Natural killer cell (primary cell): ENCODE results near the gene ZNF438. TPM values are rescaled to one million over a fixed set of nuclear protein-coding genes. Genes with fewer than 3 reads are reported as not detected.

Experiments
- ATAC-seq, 3 donors: fragments of 150-1000 bp in 2 of 3; fragments of 200-7000 bp in 1 of 3; cut with Tn5 transposase; 1 replicate in 1 of 3; 2 replicates in 2 of 3; pipeline ENCODE4 v1.10.0; 2021; ENCODE audit warnings: mild to moderate bottlenecking in 2 of 3, moderate library complexity in 2 of 3
- DNase-seq, 2 donors: peaks; one replicate each; pipeline versions ENCODE4 v3.0.0 to v3.0.0-alpha.2; 2013 to 2021; ENCODE audit warnings: mixed read lengths in 1 of 2
- H3K27ac ChIP-seq: one replicate; pipeline ENCODE4 v1.5.1; 2013; ENCODE audit warnings: mild to moderate bottlenecking, low read length
- H3K27me3 ChIP-seq: one replicate; pipeline ENCODE4 v1.6.1; 2013; ENCODE audit warnings: low read length; ENCODE audit not compliant: control insufficient read depth, insufficient read depth
- H3K36me3 ChIP-seq: one replicate; pipeline ENCODE4 v1.6.1; 2013; ENCODE audit warnings: low read length; ENCODE audit not compliant: control insufficient read depth, insufficient read depth
- H3K4me1 ChIP-seq: one replicate; pipeline ENCODE4 v1.6.1; 2013; ENCODE audit warnings: low read length; ENCODE audit not compliant: control insufficient read depth, insufficient read depth
- H3K4me3 ChIP-seq: one replicate; pipeline ENCODE4 v1.5.1; 2013; ENCODE audit warnings: low read length
- H3K9me3 ChIP-seq: one replicate; pipeline ENCODE4 v1.6.1; 2013; ENCODE audit warnings: low read length; ENCODE audit not compliant: control insufficient read depth, insufficient read depth
- H3K27ac Mint-ChIP-seq, 2 donors: one replicate each; pipeline ENCODE4 v1.8.0; 2022; ENCODE audit warnings: mild to moderate bottlenecking in 2 of 2, mixed read lengths in 2 of 2, moderate library complexity in 1 of 2
- H3K27me3 Mint-ChIP-seq, 2 donors: one replicate each; pipeline ENCODE4 v1.8.0; 2022; ENCODE audit warnings: low read depth in 2 of 2, mixed read lengths in 2 of 2
- H3K36me3 Mint-ChIP-seq: one replicate; pipeline ENCODE4 v1.8.0; 2022; ENCODE audit warnings: mixed read lengths
- H3K4me1 Mint-ChIP-seq, 2 donors: one replicate each; pipeline ENCODE4 v1.8.0; 2022; ENCODE audit warnings: mixed read lengths in 2 of 2
- H3K4me3 Mint-ChIP-seq: one replicate; pipeline ENCODE4 v1.8.0; 2022; ENCODE audit warnings: mild to moderate bottlenecking, moderate library complexity, mixed read lengths
- H3K9me3 Mint-ChIP-seq, 2 donors: one replicate each; pipeline ENCODE4 v1.8.0; 2022; ENCODE audit warnings: mixed read lengths in 2 of 2
- WGBS: methylation state at CpG from one replicate; pipeline ENCODE4 v1.1.7; 2013; ENCODE audit warnings: missing lambda C conversion rate; ENCODE audit not compliant: insufficient coverage; 5-methylcytosine and 5-hydroxymethylcytosine counted together
- intact Hi-C: fragments of 100-400 bp; cut with micrococcal nuclease; formaldehyde crosslinking; loops from one replicate; pipeline ENCODE4 v1.14.2; 2022
- total RNA-seq, 4 donors: library from RNA; stranded (reverse); fragments of 120-200 nt in 1 of 4; gene quantifications; one replicate each; pipeline versions ENCODE4 v1.2.3 to v1.2.4, GENCODE V29; 2013 to 2022
- TF ChIP-seq, protein P1 (sequence below): fragments of 200-600 bp; IDR thresholded peaks from one replicate; pipeline ENCODE4 v1.8.0; 2022; ENCODE audit warnings: antibody characterized with exemption

The ZNF438 gene
- total RNA-seq, 3 donors from 2014 or later (not counting 1 experiment from before 2014, with no cell fraction given), result 2.2 to 3.7 (median 3.7) TPM

DNA sequence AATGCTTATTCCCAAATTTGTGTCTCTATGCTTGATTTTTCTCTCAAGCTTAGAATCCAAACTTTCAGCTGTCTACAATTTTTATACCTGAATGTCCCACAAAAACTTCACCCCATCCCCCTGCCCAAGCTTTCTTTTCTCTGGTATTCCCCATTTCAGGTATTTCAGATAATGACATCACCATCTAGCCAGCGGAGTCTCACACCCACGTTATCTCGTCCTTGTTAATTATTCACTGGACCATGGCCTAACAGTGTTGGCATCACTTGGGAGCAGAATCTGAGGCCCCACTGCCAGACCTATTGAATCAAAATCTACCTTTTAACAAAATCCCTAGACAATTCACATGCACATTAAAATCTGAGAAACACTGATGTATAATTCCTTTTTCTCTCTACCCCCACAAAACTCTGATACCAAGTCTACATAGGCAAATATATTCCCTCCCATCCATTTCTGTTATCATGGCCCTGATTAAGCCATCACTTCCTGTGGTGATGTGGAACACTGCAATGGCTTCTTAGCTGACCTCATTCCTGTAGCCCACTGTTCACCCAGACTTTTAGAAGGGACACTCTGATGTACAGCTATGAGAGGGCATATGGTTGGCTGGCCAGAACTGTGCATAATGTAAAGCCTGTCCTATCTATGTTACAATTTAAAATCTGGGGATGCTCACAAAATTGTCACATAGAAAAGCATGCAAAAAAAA lies 31.4 kb downstream of the ZNF438 start:
- 99% methylated on average over 3 of the region's 3 CpGs for WGBS
- H3K27me3 ChIP-seq, result no peaks in the 10 kb centered on the region
- Mint-ChIP-seq H3K27ac (peak overlapping the region in 1 of 2 donors; percentile 9), H3K36me3 (no peaks in the 10 kb centered on the region), H3K9me3 (no peaks in the 10 kb centered on the region), H3K4me3 (no peak overlapping the region), H3K4me1 (peaks cover 19 to 31% of the 10 kb centered on the region in 2 donors), H3K27me3 (no peaks in the 10 kb centered on the region)
- peak overlapping the region; percentile 33 for H3K27ac ChIP-seq
- no peak overlapping the region for H3K4me3 ChIP-seq
- TF ChIP-seq, protein P1, sequence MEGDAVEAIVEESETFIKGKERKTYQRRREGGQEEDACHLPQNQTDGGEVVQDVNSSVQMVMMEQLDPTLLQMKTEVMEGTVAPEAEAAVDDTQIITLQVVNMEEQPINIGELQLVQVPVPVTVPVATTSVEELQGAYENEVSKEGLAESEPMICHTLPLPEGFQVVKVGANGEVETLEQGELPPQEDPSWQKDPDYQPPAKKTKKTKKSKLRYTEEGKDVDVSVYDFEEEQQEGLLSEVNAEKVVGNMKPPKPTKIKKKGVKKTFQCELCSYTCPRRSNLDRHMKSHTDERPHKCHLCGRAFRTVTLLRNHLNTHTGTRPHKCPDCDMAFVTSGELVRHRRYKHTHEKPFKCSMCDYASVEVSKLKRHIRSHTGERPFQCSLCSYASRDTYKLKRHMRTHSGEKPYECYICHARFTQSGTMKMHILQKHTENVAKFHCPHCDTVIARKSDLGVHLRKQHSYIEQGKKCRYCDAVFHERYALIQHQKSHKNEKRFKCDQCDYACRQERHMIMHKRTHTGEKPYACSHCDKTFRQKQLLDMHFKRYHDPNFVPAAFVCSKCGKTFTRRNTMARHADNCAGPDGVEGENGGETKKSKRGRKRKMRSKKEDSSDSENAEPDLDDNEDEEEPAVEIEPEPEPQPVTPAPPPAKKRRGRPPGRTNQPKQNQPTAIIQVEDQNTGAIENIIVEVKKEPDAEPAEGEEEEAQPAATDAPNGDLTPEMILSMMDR, result no peak
- intact Hi-C loops, result no loop called here
- ATAC-seq (peak in 1 of 3 donors; percentile 61), DNase-seq (no peak)
- peaks cover 5% of the 10 kb centered on the region for H3K4me1 ChIP-seq
- no peaks in the 10 kb centered on the region for H3K9me3 ChIP-seq
- no peaks in the 10 kb centered on the region for H3K36me3 ChIP-seq

DNA sequence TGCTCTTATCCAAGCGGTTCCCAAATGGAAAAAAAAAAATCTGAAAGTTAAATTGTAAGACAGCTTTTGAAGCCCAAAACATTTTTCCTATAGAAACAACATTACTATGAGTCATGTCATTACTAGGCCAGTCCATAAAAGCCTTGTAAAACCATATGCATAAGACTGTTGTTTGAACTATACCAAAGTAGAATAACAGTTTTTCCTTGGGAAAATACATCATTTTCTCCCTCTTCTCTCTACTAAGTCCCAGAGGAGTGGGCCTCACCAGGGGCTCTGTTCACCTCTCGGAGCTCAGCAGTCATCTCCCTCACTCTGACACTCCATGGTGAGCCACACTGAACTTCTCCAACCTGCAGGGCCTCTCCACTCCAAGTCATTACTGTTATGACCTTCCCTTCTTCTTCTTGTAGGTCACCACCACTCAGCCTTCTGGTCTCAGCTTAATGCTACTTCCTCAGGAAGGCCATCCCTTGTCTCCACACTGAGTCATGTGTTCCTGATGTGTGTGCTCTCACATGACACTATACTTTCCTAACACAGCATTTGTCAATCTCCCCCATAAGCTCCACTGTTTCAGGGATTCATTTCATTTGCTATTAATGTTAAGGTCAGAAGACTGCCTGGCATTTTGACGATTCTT lies 32.5 kb downstream of the ZNF438 start:
- ATAC-seq, result peak; percentile 46 to 64 (median 55)
- Histone ChIP-seq H3K27ac (peak overlapping the region; percentile 66), H3K27me3 (no peaks in the 10 kb centered on the region), H3K9me3 (no peaks in the 10 kb centered on the region), H3K4me1 (peaks cover 5% of the 10 kb centered on the region), H3K36me3 (no peaks in the 10 kb centered on the region), H3K4me3 (peak overlapping the region; percentile 38)
- Mint-ChIP-seq H3K36me3 (no peaks in the 10 kb centered on the region), H3K4me1 (peaks cover 9 to 21% of the 10 kb centered on the region in 2 donors), H3K4me3 (peak overlapping the region; percentile 81), H3K27ac (peak overlapping the region; percentile 84 to 90), H3K9me3 (peaks cover 2 to 4% of the 10 kb centered on the region in 2 donors), H3K27me3 (no peaks in the 10 kb centered on the region)
- 76% methylated on average over 2 of the region's 3 CpGs for WGBS
- TF ChIP-seq, protein P1, result no peak
- intact Hi-C loops, result loop anchor here (5.0 kb wide), 1 partner anchor 33 kb away; the partner anchor contains the start of gene ZNF438
- DNase-seq, result peak in 1 of 2 donors; percentile 36

DNA sequence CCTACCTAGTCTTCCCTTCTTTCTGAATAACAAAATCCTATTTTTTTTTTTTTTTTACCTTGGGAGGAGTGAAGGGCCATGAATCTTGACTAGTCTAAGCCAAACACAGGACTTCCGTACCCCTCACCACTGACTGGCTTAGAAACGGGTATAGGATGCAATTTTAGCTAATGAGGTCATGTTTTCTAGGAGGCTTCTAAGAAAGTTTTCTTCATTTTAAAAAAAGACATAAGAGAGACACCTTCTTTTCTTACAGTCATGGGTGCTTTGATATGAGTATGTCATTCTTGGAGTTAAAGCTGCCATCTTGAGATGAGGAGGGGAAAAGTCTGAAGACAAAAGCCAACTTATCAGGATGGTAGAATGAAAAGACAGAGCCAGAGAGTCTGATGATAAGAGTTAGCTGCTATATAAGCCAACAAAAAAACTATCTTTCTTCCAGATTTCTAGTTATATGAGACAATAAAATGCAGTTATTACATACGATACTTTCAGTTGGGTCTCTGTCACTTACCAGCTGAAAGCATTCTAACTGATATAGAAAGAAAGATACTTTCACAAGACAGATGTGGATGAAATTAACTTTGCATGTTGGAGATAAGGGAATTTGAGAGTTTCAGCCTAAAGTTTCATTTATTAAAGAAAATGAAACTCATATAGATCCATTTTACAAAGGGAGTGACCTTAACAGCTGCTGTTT lies 34.0 kb downstream of the ZNF438 start:
- Mint-ChIP-seq H3K4me3 (peak overlapping the region; percentile 56), H3K27ac (peak overlapping the region; percentile 84 to 90), H3K36me3 (no peaks in the 10 kb centered on the region), H3K4me1 (peaks cover 5 to 11% of the 10 kb centered on the region in 2 donors), H3K27me3 (no peaks in the 10 kb centered on the region), H3K9me3 (peaks cover 2 to 4% of the 10 kb centered on the region in 2 donors)
- ATAC-seq (no peak), DNase-seq (no peak)
- Histone ChIP-seq H3K4me1 (peaks cover 5% of the 10 kb centered on the region), H3K4me3 (no peak overlapping the region), H3K9me3 (no peaks in the 10 kb centered on the region), H3K27ac (no peak overlapping the region), H3K27me3 (no peaks in the 10 kb centered on the region), H3K36me3 (no peaks in the 10 kb centered on the region)
- intact Hi-C loops, result loop anchor here (5.0 kb wide), 1 partner anchor 35 kb away; the partner anchor contains the start of gene ZNF438
- no CpG with 5 or more reads among the region's 3 CpGs for WGBS
- TF ChIP-seq, protein P1, result no peak
